T-helper 1 cell (primary cell): ENCODE results near the gene TMPRSS15.

Source experiments
- DNase-seq, 5 donors: peaks; one replicate each; pipeline ENCODE4 v3.0.0-alpha.2; 2012 to 2020

The TMPRSS15 gene

DNA sequence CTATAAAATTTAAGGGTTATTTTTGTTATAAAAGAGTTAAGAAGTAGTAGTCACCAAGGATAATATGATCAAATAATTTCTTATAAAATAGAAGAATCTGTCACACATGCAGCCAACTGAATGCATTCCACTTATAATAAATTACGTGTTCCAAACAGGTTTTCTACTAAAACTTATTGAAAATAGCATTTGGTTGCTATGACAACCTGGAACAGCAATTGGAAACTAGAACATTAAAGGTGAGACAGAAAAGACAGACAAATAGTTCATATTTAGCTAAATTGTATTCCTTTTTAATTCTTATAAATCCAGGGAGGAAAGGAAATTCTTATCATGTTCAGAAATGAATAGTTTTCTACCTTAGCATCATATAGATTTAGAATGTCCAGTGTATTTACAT, 168.0 kb downstream of the TMPRSS15 start:
- no peak for DNase-seq

DNA sequence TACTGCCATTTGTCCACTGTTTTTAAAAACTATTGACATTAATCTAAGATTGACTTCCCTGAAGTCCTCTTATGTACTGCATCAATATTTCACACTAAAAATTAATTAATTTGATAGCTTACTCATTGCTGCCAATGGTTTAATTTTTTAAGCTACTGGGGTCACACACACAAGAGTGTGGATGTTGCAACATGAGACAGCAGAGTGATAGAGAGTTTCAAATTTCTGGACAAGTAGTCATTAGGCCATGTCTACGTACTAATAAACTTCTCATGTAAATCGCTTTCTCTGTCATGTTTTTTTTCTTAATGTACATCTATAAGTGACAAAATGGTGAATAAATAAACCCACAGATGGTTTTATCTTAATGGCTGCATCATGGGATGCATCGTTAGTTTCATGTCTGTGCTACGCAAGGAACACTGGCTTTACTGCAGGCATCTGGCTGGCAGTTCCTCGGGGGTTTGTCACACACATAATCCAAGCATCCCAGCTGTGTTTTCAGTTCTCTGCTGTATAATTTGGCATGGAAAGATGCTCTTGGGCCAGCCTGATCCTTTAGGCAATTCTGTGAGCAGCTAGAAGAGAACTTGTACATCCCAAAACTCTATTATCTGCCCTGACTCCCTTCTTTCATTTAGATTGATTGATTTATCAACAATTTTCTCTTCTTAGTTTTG, 175.4 kb downstream of the TMPRSS15 start:
- DNase-seq = no peak

GRCh38 chr21:18222346-18222745, 181.2 kb downstream of the TMPRSS15 start:
- DNase-seq = no peak

GRCh38 chr21:18220498-18220897, 183.1 kb downstream of the TMPRSS15 start:
- DNase-seq = no peak
